ACC112 (cell line): ENCODE data around the gene TTC21B.

Experiments used
- H2AFZ ChIP-seq: fragments of 200-600 bp; sonication (generic); one replicate; pipeline ENCODE4 v1.6.0; 2017; ENCODE audit warnings: antibody characterized with exemption, low read length; ENCODE audit not compliant: unreplicated experiment
- H3K27ac ChIP-seq: fragments of 200-600 bp; sonication (generic); 2 replicates; pipeline ENCODE4 v1.5.1; 2014; ENCODE audit warnings: low read depth, mild to moderate bottlenecking, antibody characterized with exemption, low read length, moderate library complexity
- H3K27me3 ChIP-seq: fragments of 200-600 bp; sonication (generic); 2 replicates; pipeline ENCODE4 v1.6.1; 2014; ENCODE audit warnings: mild to moderate bottlenecking, antibody characterized with exemption, low read length, moderate library complexity, mixed read lengths; ENCODE audit not compliant: insufficient read depth
- H3K36me3 ChIP-seq: fragments of 200-600 bp; sonication (generic); 2 replicates; pipeline ENCODE4 v1.6.1; 2016; ENCODE audit warnings: mild to moderate bottlenecking, antibody characterized with exemption, low read length, moderate library complexity, mixed read lengths; ENCODE audit not compliant: insufficient read depth
- H3K4me1 ChIP-seq: fragments of 200-600 bp; sonication (generic); one replicate; pipeline ENCODE4 v1.6.1; 2016; ENCODE audit warnings: low read length, mixed read lengths; ENCODE audit not compliant: insufficient read depth, unreplicated experiment, control insufficient read depth
- H3K4me3 ChIP-seq: fragments of 200-600 bp; sonication (generic); 2 replicates; pipeline ENCODE4 v1.5.1; 2014; ENCODE audit warnings: mild to moderate bottlenecking, low read depth, low read length
- H3K79me2 ChIP-seq: fragments of 200-600 bp; sonication (generic); one replicate; pipeline ENCODE4 v1.6.0; 2016; ENCODE audit warnings: low read length; ENCODE audit not compliant: control insufficient read depth, unreplicated experiment, insufficient read depth

The TTC21B gene

GRCh38 chr2:165958313-165958960 is 4.9 kb upstream of the TTC21B start:
- no peak overlapping the region for H3K27ac ChIP-seq
- no peaks in the 10 kb centered on the region for H3K36me3 ChIP-seq
- H3K27me3 ChIP-seq: no peaks in the 10 kb centered on the region
- H3K79me2 ChIP-seq: no peaks in the 10 kb centered on the region
- H3K4me1 ChIP-seq: peaks cover 12% of the 10 kb centered on the region
- H2AFZ ChIP-seq: no peak overlapping the region
- no peak overlapping the region for H3K4me3 ChIP-seq

GRCh38 chr2:165957030-165957675 is 3.6 kb upstream of the TTC21B start:
- no peaks in the 10 kb centered on the region for H3K36me3 ChIP-seq
- H3K4me1 ChIP-seq: peaks cover 15% of the 10 kb centered on the region
- no peak overlapping the region for H3K27ac ChIP-seq
- no peak overlapping the region for H2AFZ ChIP-seq
- H3K4me3 ChIP-seq: no peak overlapping the region
- no peaks in the 10 kb centered on the region for H3K27me3 ChIP-seq
- H3K79me2 ChIP-seq: peaks cover 12% of the 10 kb centered on the region

GRCh38 chr2:165953306-165953654 is 296 bp downstream of the TTC21B start:
- peak overlapping the region; percentile 69 for H3K27ac ChIP-seq
- H3K4me3 ChIP-seq: peak overlapping the region; percentile 98
- no peaks in the 10 kb centered on the region for H3K27me3 ChIP-seq
- H3K4me1 ChIP-seq: peaks cover 23% of the 10 kb centered on the region
- peaks cover 6% of the 10 kb centered on the region for H3K36me3 ChIP-seq
- peak overlapping the region; percentile 95 for H2AFZ ChIP-seq
- peaks cover 37% of the 10 kb centered on the region for H3K79me2 ChIP-seq

- peak overlapping the region; percentile 69 for H3K27ac ChIP-seq
- H3K4me3 ChIP-seq: peak overlapping the region; percentile 98
- peaks cover 37% of the 10 kb centered on the region for H3K79me2 ChIP-seq
- H3K4me1 ChIP-seq: peaks cover 23% of the 10 kb centered on the region
- H2AFZ ChIP-seq: peak overlapping the region; percentile 95
- H3K36me3 ChIP-seq: peaks cover 6% of the 10 kb centered on the region
- no peaks in the 10 kb centered on the region for H3K27me3 ChIP-seq
Measured at GRCh38 chr2:165952741-165953211, 800 bp downstream of the TTC21B start.

GRCh38 chr2:165952085-165952484 is 1.5 kb downstream of the TTC21B start:
- H3K27ac ChIP-seq: no peak overlapping the region
- H2AFZ ChIP-seq: no peak overlapping the region
- peak overlapping the region; percentile 98 for H3K4me3 ChIP-seq
- peaks cover 6% of the 10 kb centered on the region for H3K36me3 ChIP-seq
- no peaks in the 10 kb centered on the region for H3K27me3 ChIP-seq
- peaks cover 23% of the 10 kb centered on the region for H3K4me1 ChIP-seq
- H3K79me2 ChIP-seq: peaks cover 37% of the 10 kb centered on the region

- Histone ChIP-seq H3K27ac (no peak overlapping the region), H3K4me3 (no peak overlapping the region), H3K36me3 (peaks cover 6% of the 10 kb centered on the region), H3K79me2 (peaks cover 37% of the 10 kb centered on the region), H3K27me3 (no peaks in the 10 kb centered on the region), H2AFZ (no peak overlapping the region), H3K4me1 (peaks cover 23% of the 10 kb centered on the region)
Measured at GRCh38 chr2:165950438-165950837, 3.1 kb downstream of the TTC21B start.

GRCh38 chr2:165941827-165942226 is 11.7 kb downstream of the TTC21B start:
- H3K36me3 ChIP-seq: peaks cover 35% of the 10 kb centered on the region
- no peak overlapping the region for H3K4me3 ChIP-seq
- H3K79me2 ChIP-seq: no peaks in the 10 kb centered on the region
- H3K27me3 ChIP-seq: no peaks in the 10 kb centered on the region
- H2AFZ ChIP-seq: no peak overlapping the region
- no peak overlapping the region for H3K27ac ChIP-seq
- no peaks in the 10 kb centered on the region for H3K4me1 ChIP-seq

GRCh38 chr2:165938237-165938636 is 15.3 kb downstream of the TTC21B start:
- H3K27me3 ChIP-seq: no peaks in the 10 kb centered on the region

GRCh38 chr2:165933211-165933910 is 20.2 kb downstream of the TTC21B start:
- no peaks in the 10 kb centered on the region for H3K79me2 ChIP-seq
- no peak overlapping the region for H3K27ac ChIP-seq
- H3K36me3 ChIP-seq: peaks cover 17% of the 10 kb centered on the region
- H3K4me3 ChIP-seq: no peak overlapping the region
- H3K27me3 ChIP-seq: no peaks in the 10 kb centered on the region
- no peak overlapping the region for H2AFZ ChIP-seq
- no peaks in the 10 kb centered on the region for H3K4me1 ChIP-seq

More at GRCh38 chr2:165938237-165938636, 15.3 kb downstream of the TTC21B start:
- H3K4me3 ChIP-seq: no peak overlapping the region
- H3K36me3 ChIP-seq: peaks cover 27% of the 10 kb centered on the region
- H3K79me2 ChIP-seq: no peaks in the 10 kb centered on the region
- H3K27ac ChIP-seq: no peak overlapping the region
- no peak overlapping the region for H2AFZ ChIP-seq
- H3K4me1 ChIP-seq: no peaks in the 10 kb centered on the region

GRCh38 chr2:165927774-165928173 is 25.8 kb downstream of the TTC21B start:
- Histone ChIP-seq H3K4me1 (peaks cover 4% of the 10 kb centered on the region), H3K79me2 (no peaks in the 10 kb centered on the region), H2AFZ (no peak overlapping the region), H3K27me3 (no peaks in the 10 kb centered on the region), H3K4me3 (no peak overlapping the region), H3K27ac (no peak overlapping the region), H3K36me3 (peaks cover 27% of the 10 kb centered on the region)
